Subcutaneous adipose tissue (tissue), 4 donors: ENCODE measurements around the gene CNNM2. TPM values are rescaled to one million over a fixed set of nuclear protein-coding genes. Genes with fewer than 3 reads are reported as not detected.

Experiments used
- total RNA-seq, 4 donors: library from RNA; depleted of rRNA; stranded (reverse); fragments of >200 nt; gene quantifications; one replicate each; pipeline ENCODE4 v1.1.0, GENCODE V29; 2016
- TF ChIP-seq, protein P1 (sequence below): fragments of 450-650 bp; IDR thresholded peaks from one replicate; pipeline ENCODE4 v1.5.1; 2016; ENCODE audit warnings: low read depth, mild to moderate bottlenecking, control low read depth, antibody characterized with exemption, moderate library complexity

Gene CNNM2
- total RNA-seq, 4 donors from 2014 or later = 3.3 to 9.6 (median 5.1) TPM

DNA sequence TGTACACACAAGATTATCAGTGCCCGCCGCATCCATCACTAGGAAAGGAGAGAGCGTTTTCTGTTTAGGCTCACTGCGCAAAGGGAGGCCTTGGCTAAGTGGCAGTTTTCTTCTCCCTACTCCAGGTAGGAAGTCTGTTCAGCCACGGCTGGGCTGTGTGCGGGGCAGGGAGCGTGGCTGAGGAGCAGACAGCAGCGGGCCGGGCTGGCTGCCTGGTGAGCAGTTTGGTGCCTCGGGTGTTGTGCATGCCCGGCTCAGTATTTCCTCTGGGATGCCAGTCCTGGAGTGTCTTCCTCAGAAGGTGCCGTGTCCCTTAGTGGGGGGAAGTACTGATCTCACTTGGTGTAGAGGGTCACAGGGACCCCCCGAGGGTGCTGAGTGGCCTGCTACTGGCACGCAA lies 160.6 kb downstream of the CNNM2 start:
- TF ChIP-seq, protein P1, sequence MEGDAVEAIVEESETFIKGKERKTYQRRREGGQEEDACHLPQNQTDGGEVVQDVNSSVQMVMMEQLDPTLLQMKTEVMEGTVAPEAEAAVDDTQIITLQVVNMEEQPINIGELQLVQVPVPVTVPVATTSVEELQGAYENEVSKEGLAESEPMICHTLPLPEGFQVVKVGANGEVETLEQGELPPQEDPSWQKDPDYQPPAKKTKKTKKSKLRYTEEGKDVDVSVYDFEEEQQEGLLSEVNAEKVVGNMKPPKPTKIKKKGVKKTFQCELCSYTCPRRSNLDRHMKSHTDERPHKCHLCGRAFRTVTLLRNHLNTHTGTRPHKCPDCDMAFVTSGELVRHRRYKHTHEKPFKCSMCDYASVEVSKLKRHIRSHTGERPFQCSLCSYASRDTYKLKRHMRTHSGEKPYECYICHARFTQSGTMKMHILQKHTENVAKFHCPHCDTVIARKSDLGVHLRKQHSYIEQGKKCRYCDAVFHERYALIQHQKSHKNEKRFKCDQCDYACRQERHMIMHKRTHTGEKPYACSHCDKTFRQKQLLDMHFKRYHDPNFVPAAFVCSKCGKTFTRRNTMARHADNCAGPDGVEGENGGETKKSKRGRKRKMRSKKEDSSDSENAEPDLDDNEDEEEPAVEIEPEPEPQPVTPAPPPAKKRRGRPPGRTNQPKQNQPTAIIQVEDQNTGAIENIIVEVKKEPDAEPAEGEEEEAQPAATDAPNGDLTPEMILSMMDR = no peak

DNA sequence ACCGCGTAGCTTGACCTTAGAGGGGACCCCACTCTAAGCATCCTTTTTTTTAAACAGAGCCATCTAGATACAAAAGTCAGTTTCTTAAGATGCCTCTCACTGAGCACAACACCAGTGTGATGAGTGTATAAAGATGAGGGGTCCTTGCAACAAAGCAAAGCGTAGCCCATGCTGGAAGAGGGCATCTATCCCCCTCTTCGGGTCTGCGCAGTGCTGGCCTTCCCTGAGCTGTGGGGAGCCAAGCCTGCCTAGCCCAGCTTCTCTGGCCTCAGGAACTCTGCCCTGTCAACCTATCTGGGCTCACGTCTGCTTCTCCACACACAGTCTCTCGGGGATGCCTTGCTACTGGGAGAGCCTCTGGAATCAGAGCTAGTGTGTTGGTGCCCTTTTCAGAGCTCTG lies 161.0 kb downstream of the CNNM2 start:
- TF ChIP-seq, protein P1 = no peak

DNA sequence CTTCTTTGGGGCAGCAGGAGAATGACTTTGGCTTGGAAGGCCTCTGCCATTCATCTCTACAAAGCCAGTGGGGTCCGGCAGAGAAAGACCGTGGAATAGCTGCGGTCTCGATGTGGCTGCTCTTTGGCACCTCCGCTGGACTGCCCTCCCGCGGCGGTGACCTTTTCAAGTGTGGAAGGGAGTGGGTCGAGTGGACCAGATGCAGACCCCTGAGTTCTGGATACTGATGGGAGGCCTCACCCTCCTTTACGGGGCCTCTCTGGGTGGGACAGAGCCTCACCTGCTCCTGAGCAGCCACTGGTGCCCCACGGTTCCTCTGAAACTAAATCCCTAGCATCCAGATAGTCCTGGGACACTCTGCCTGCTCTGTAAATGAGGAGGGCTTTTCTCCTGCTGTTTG lies 161.9 kb downstream of the CNNM2 start:
- TF ChIP-seq, protein P1 = no peak

DNA sequence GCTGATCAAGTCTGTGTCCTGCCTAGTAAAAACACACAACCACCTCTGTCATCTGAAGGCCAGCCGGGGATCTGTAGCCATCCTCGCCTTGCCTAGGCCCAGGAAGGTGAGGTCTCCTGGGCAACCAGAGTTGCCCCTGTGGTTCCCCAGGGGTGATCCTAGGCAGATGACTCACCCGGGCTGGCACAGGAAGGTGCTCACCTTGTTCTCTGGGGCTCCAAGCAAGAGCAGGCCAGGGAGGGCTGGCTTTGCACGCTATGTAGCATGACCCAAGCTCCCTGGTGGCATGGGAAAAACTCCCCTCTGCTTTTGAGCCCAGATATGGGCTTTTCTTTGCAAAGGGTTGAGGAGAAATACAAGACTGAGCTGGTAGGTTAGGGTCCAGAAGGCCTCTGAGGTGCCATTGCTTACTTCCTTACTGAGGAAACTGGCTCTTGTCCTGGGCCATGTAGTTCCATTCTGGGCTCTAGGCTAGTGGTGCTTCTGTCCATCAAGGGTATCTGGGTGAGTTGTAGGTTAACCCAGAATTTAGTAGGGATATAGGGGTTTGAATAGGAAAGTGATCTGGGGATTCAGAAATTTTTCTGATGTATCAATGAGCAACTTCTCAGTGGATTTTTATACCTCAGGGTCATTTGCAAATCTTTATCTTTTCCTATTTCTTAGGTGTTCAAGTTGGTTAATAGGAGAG lies 162.9 kb downstream of the CNNM2 start:
- TF ChIP-seq, protein P1 = no peak

DNA sequence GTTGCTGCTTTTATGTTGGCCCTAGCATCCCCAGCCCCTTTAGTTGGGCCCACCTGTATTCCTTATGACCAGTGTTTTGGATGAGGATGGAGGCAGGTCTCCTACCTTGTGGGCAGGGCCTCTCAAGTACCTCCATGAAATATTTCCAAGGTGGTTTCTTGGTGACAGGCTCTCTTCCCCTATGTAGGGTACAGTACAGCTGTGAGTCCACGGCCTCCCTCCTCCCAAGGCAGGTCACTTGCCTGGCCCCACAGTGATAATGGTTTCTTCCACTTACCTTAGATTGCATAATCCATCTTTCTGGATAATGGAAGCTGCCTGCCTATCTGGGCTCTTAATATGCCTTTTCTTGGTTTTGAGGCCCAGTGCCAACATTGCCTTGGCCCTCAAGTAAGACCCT lies 164.6 kb downstream of the CNNM2 start:
- TF ChIP-seq, protein P1 = no peak

DNA sequence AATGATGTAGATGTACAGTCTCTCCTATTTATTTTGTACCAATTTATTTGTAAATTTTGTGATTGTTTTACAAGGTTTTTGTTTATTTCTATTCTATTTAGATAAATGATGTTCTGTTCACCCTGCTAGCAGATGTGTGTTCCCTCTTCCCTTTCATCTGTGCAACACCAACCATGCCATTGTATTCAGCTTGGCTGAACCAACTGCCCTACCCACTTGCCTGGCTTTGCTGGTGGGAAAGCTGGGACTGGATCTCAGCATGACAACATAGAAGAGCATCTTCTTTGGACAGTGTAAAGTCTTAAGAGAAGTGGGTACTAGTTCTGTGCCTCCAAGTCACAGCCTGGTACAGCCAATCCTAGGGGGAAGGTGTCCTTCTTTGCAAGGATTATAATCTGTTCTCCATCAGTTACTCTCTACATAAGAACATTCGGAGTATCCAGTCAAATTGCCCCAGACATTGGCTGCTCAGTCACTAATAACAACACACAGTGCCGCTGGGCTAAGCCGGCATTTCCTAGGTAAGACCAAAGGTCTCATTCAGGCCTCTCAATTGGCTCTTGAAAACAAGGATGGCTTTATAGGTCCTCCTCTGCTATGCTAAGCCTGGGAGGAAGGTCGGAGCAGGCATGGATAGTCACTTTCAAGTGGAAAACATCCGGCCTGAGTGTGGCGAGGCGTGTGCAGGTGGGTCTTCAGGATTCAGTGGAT lies 165.3 kb downstream of the CNNM2 start:
- TF ChIP-seq, protein P1 = no peak

DNA sequence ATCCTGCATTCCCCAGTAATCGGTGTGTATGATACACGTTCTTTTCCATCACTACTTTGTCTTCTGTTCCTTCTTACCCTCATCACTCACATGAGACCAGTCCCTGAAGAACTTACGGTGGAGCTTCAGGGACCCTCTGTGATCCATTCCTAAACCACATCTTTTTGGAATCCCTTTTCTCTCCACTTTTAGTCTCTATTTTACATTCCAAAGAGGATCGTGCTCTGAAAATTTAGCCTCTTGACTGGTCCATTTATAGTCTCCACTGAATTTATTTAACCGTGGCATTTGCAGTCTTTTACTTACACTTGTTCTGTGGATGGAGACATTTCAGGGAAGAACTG lies 165.9 kb downstream of the CNNM2 start:
- TF ChIP-seq, protein P1 = no peak
